Gastrocnemius medialis (tissue), 4 donors: ENCODE measurements around the gene ANKRD53.

Source experiments
- CTCF ChIP-seq, 5 experiments: fragments of 450-650 bp in 3 of 5; fragments of 200-600 bp in 2 of 5; sonication (generic) in 2 of 5; IDR thresholded peaks in 4 of 5; conservative IDR thresholded peaks in 1 of 5; 1 replicate in 4 of 5; 2 replicates in 1 of 5; pipeline ENCODE4 v1.5.1; 2016 to 2019; ENCODE audit warnings: antibody characterized with exemption in 5 of 5, mild to moderate bottlenecking in 3 of 5, moderate library complexity in 3 of 5
- POLR2A ChIP-seq, 2 donors: fragments of 450-650 bp; IDR thresholded peaks; one replicate each; pipeline ENCODE4 v1.6.1; 2017; ENCODE audit warnings: antibody characterized with exemption in 2 of 2, mild to moderate bottlenecking in 2 of 2, moderate library complexity in 2 of 2

GRCh38 chr2:70966681-70967080, 11.7 kb upstream of the ANKRD53 start:
- TF ChIP-seq CTCF (IDR thresholded peaks at IDR 0.05 in 4 of 5, conservative IDR thresholded peaks at IDR 0.05 in 1 of 5) (no peak), POLR2A (IDR thresholded peaks at IDR 0.05) (no peak)
